GM12875 (cell line): ENCODE data around the gene KL.

Source experiments
- H3K4me3 ChIP-seq: one replicate; pipeline ENCODE4 v1.5.1; 2011; ENCODE audit warnings: low read depth, low read length, control low read depth
- CTCF ChIP-seq: IDR thresholded peaks from 2 replicates; pipeline ENCODE4 v1.5.1; 2011; ENCODE audit warnings: low read depth, mild to moderate bottlenecking, control low read depth, inconsistent platforms, low read length, moderate library complexity, borderline replicate concordance; ENCODE audit not compliant: insufficient read depth

The KL gene

DNA sequence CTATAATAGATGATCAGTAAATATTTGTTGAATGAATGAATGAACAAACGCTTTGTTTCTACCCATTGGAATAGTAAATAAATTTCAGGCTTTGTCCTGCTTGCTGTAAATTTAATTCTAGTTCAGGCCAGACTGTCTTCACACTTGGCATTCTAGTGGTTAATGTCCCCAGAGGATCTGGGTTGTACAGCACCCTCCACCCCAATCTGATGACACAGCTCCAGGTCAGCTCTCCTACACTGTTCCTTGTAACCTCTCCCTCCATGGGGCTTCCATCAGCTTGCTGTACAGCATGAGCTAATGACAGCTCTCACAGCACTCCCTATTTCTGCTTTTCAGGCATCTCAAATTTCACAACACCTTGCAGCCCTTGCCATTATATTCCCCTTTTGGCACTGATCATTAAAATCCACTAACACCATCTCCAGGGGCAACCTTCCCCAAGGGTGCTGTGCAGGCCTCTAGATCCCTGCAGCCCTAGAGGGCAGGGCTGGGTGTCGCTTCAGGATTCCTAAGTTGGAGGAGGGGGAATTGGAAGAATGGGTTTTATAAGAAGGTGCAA is 12.7 kb upstream of the KL start:
- TF ChIP-seq CTCF, result no peak

DNA sequence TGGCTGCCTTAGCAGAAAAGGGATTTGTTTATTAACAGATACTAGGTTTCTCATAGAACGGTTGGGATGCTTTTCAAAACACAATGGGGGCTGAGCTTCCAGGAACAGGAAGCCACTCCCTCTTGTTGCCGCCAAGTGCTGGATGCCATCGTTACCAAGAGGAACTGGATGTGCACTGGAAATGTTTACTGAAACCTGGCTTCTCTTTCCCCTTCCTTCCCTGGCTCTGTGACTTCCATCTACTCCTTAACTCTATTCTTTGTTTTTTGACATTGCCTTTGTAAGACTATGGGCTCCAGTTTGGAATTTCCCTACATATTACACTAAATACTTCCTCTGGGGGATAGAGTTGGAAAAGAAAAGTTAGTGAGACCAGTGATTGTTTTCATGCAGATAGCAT is 11.7 kb upstream of the KL start:
- H3K4me3 ChIP-seq, result no peak overlapping the region

More for the DNA sequence above, 12.7 kb upstream of the KL start:
- no peak overlapping the region for H3K4me3 ChIP-seq

GRCh38 chr13:33006134-33006533 is 10.1 kb upstream of the KL start:
- TF ChIP-seq CTCF, result no peak
- H3K4me3 ChIP-seq, result no peak overlapping the region

More for the DNA sequence above, 11.7 kb upstream of the KL start:
- no peak for TF ChIP-seq CTCF

DNA sequence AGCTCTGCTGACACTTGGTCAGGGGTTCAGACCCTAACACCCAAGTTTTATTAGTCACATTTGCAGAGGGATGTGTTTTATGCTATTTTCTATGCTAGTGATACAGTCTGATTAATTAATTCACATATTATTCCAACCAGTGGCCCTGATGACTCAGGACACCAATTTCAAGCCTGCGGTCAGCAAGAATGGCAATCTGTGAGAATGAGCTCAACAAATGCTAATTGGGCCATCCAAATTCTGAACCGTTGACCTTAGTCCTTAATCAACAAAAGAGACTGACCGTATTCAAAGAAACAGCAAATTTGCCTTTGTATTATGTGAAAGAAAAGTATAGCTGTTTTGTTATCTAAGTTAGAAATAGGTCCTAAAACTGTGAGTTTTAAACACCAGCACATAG is 9.6 kb upstream of the KL start:
- H3K4me3 ChIP-seq, result no peak overlapping the region
- TF ChIP-seq CTCF, result no peak

- no peak for TF ChIP-seq CTCF
- H3K4me3 ChIP-seq, result no peak overlapping the region
These were observed 9.0 kb upstream of the KL start for GRCh38 chr13:33007237-33007636.

DNA sequence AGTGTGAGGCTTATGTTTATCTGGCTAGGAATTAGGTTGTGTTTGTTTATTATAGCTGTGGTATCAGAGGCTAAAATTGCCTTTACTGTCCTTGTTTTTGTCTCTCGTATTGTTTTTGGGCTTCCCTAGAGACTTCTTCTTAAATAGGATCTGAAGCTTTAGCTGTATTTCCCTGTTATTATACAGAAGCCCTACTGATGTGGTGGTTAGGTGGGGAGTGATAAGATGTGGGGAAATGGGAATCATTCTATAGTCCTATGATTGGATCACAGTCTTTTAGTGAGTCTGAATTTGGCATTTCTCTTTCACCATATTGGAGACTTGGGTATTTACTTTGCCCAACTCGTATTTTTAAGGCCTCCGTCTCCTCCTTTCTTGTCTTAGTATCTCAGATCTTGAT is 8.3 kb upstream of the KL start:
- H3K4me3 ChIP-seq, result no peak overlapping the region
- no peak for TF ChIP-seq CTCF

GRCh38 chr13:33008946-33009722 is 7.1 kb upstream of the KL start:
- no peak for TF ChIP-seq CTCF
- no peak overlapping the region for H3K4me3 ChIP-seq
